GDM1 (cell line): ENCODE results near the gene PRF1.

Source experiments
- DNase-seq: peaks from one replicate; lab custom pipeline; 2025; lab: John Stamatoyannopoulos, UW

PRF1 gene

DNA sequence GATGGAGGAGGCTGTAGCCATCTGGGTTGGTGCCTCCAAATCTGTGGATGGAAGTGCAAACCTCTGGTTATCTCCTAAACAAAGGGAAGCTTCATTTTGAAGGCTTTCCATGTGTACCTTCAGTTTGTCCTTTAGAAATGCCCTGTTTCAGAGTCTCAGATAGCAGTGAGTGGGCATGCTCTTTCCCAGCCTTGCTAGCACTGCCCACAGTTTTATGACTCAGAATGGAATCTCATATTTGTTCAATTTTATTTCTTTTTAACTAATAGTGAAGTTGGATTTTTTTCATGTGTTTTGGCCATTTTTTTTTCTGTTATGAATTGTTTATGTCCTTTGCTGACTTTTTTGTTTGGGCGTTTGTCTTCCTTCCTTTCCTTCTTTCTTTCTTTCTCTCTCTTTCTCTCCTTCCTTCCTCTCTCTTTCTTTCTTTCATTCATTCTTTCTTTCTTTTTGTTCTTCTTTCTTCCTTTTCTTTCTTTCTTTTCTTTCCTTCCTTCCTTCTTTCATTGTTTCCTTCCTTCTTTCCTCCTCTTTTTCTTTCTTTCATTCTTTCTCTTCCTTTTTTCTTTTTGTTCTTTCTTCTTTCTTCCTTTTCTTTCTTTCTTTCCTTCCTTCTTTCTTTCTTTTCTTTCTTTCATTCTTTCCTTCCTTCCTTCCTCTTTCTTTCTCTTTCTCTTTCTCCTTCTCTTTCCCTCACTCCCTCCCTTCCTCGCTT, 25.6 kb downstream of the PRF1 start:
- DNase-seq, result no peak

DNA sequence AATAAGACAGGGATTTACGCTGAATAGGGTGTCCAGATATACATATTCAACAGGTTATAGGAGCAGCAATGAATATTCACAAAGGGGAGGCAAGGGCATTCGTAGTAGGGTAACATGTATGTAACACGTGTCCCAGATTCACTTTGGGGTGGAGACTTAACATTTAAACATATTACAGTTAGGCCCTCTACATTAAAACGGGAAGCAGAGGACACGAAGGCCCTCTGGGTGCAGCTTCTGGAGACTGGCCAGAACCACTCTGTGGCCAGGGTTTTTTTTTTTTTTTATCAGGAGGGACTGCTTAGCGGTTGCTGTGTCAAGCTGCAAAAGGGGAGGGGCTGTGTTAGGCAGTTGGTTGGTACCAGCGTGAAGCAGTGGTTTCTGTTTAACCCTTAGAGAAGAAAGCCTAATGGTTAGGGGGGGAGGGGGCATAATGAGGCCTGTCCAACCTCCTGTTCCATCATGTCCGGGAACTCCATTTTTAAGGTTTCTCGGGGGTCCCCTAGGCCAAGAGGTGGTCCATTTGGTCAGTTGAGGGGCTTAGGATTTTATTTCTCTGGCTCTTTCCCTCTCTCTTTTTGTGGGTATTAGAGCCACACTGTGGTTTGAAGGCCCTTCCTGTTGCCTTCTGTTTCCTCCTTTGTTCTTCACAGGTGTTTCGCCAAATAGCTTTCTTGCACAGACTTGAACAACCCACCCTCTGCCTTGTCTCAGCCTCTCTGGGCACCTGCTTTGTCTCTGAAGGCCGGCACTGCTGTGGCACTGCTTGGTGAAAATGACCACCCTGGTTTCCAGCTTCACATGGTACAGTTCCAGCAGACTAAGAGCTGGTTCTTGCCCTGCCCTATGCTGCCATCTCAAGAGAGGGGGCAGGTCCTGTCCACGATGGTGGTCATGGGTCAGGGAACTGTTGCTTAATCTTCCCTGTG, 26.4 kb downstream of the PRF1 start:
- peak; percentile 81 for DNase-seq

DNA sequence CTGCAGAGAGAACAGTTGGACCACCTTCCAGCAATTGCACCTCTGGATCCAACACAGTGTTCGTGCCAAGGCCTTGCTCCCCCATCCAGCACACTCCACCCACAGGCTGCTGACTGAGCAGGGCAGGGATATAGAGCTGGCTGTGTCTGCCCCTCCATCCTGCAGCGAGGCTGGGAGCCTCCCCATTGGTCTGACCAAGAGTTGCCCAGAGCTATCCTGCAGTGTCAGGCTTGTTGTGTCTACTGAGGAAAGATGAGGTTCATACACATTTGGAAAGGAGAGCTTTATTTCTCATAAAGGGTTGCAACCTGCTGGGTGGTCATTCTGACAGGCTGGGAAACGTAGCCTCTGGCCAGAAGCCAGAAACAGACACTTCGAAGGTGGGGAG, 27.1 kb downstream of the PRF1 start:
- DNase-seq, result no peak

DNA sequence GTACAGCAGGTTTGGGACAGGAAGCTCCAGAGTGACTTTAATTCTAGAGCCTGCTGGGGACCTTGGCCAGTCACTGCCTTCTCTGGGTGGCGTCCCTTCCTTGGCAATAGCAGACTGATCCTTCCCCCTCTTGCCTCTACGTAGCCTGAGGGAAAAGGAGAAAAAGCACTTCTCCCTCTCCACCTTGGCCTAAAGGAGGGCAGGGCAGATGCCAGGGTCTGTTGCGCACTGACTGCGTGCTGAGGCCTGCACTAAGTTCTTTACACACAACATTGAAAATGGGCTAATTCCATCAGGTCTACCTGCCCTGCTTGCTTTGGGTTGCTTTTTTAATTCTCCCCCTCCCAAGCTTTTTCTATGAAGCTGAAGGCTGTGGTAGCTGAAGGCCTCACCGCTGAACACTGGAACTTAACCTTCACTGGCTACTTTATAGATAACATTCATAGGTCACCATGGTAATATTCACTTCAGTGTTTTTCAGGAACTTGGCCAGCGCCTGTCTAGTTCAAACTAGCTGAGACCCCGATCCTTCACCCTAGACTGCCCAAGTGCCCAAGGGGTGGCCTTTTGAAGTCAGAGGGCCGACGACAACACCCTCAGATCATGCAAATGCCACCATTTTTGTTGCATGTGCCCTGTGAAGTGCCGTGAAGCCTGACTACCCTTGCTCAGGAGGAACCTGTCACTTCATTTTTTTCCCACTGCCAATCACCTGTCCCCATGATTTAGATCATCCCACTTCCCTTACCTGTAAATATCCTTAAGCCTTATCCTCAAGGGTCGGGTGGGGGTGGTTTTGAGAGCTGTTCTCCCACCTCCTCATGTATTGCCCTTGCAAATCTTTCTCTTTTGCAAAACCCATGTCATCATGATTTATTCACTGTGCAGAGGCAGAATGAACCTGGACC, 28.7 kb downstream of the PRF1 start:
- no peak for DNase-seq

DNA sequence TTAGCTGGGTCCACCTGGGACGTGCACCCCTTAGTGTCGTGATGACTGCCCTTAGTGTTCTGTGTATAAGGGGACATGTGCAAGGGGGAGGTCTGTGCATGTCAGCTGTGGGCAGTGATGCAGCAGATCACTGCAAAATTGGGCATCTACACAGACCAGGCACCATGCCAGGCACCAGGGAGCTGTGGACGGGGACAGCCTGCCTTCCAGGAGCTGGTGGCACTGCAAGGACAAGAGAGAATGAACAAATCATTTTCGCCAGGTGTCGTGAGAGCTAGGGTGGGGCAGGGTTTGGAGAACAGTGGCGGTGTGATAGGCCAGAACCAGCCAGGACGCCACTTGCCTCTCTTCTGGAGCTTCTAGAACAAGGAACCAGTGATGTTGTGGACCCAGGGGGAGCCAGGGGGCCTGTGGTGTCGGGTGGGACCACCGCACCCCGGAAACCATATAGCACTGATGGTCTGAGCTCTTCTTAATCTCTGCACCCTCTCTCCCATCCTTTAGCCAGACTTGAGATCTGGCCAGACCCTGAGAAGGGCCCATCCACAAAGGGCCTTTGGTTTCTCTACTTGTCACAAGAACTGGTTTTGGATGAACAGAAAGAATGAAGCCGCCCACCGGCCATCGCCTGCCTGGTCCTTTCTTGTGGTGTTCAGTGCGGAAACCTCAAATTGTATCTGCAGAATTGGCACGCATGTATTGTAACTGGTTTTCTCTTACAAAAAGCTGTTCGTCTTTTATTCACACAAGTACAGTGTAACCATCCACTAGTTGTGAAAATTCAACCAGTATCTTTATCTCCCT, 30.7 kb downstream of the PRF1 start:
- no peak for DNase-seq

DNA sequence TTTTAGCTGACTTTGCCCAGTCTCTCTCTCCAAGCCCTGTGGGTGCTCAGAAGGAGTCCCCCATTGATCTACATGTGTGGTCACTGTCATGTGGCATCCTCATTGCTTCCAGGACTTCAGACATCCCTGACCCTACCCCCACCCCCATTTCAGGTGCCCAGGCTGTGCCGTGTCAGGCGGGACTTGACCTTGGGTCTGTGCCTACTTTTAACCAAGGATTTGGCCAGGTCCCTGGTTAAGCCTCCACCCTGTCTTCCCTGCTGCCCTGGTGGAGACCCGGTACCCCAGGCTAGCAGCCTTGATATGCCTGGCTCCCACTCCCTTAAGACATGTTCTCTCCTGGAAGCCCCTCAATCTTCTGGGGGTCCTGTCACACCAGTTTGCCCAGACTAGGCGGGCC, 31.3 kb downstream of the PRF1 start:
- no peak for DNase-seq

DNA sequence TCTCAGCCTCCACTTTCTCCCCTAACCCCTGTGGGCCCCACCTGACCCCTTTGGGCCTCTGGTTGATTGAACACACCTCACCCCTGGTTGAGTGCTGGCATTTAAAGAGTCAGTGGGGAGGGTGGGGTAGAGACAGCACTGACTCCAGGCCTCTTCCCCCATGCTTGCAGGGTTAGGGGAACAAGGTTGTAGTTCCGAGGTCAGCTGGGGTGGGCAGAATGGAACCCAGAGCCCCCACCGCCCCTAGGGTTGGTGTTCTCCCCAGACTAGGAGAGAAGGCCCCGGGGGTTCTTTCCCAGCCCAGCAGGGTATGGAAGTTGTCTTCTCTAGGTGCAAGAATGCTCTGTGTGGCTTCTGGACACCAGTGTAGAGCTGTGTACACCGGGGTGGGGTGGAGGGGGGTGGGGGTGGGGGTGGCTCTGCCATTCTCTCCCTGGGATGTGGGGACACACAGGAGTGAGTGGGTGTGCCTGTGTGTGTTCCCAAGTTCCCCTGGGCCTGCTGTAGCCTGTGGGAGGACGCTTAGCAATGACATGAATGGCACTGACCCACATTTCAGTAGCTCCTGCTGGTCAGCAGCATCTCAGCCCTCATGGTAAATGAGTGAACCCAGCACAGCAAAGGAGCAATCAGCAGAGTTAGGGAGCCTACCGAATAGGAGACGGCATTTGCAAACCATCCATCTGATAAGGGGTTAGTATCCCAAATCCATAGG, 33.6 kb downstream of the PRF1 start:
- DNase-seq, result no peak

DNA sequence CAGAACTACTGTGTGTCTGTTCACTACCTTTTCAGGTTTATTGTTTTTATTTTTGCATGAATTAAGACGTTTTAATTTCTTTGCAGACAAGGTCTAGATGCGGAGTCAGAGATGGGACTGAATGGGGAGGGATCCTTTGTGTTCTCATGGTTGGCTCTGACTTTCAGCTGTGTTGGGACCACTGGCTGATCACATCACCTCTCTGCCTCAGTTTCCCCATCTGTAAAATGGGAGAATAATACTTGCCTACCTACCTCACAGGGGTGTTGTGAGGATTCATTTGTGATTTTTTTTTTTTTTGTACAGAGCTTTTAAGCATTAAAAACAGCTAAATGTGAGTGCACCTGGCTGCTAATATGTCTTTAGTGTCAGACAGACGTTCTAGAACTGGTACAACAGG, 34.4 kb downstream of the PRF1 start:
- no peak for DNase-seq

DNA sequence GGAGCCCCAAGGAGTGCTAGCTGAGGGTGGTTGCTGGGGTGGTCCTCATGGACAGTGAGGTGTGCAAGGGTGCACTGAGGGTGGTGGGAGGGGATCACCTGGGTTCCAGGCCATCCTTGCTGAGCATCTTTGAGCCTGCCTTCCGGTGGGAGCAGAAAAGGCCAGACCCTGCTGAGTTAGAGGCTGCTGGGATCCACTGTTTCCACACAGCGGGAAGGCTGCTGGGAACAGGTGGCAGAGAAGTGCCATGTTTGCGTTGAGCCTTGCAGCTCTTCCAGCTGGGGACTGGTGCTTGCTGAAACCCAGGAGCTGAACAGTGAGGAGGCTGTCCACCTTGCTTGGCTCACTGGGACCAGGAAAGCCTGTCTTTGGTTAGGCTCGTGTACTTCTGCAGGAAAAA, 34.9 kb downstream of the PRF1 start:
- DNase-seq, result no peak

DNA sequence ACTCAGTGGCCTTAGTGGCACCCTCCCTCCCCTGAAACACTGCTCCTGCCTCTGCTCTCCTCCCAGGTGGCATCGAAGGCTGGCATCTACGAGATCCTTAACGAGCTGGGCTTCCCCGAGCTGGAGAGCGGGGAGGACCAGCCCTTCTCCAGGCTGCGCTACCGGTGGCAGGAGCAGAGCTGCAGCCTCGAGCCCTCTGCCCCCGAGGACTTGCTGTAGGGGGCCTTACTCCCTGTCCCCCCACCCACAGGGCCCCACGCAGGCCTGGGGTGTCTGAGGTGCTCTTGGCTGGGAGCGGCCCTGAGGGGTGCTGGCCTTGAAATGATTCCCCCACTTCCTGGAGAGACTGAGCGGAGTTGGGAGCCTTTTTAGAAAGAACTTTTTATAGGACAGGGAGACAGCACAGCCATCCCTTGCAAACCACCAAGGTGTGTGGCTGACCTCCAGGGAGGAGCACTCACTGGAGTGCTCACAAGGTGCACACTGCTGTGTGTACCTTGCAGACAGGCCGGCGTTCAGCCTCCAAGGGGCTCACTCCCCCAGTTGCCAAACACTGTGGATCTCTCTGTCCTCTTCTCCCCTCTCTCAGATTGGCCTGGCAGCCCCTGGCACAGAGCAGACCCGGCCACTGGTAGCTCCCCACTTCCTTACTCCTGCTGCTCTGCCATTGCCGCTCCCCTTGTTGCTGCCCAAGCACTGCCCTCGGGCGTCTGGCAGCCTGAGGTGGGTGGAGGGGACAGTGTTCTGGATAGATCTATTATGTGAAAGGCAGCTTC, 35.8 kb downstream of the PRF1 start:
- no peak for DNase-seq

DNA sequence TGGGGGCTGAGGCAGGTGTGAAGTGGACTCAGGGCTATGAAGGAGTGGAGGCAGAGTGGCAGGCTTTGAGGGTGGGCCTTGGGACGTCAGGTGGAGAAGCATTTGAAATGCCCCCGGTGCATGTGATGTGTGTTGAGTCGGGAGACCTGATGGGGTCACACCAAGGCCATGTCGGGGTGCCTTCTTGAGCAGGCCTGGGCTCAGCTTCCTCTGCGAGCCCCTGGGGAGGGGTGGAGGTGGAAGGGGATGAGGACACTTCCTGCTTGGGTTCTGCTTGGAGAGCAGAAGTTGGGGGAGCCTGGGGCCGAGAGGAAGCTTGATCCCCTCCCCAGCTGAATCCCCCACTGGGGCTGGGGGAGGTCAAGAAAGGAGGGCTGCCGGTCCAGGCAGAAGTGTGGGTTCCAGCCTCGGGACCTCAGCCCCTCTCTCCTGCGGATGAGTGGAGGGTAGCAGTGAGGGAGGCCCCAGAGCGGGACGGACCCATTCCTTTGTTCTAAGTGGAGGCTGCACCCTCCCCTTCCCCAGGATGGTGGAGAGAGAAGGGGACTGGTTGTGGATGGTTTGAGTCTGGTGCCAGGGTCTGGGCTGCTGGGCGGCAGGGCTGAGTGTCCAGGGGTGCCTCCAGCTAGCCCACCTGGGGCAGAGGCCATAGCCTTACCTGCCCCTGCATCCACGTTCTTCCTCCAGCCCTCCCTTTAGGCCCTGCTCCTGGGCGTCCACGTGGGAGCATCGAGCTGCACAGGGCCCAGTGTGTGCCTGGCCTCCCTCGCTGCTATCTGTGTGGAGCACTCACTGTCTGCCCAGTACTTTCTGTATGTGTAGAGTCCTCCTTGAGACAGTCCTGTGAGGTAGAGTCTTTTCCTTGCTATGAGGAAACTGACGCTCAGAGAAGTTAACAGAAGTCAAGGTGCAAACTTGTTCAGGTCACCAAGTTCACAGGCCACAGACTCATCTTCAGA, 36.7 kb downstream of the PRF1 start:
- no peak for DNase-seq

DNA sequence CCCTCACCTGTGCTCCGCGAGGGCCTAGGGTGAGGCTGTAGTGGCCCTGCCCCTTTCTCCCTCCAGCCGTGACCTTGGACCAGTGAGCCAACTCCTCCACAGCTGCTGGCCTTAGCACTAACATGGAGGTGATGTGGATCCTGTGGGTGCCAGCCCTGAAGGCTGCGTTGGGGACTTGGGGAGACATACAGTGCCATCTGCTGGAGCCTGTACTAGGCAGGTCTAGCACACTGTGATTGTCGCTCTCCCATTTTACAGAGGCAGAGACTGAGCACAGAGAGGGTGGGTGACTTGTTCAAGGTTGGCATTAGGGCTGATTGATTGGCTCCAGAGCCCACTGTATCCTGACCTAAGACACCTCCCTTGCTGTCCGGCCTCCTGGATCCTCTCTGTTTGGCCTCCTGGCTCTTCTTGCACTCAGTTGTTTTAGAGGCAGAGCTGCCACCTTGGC, 37.6 kb downstream of the PRF1 start:
- no peak for DNase-seq

DNA sequence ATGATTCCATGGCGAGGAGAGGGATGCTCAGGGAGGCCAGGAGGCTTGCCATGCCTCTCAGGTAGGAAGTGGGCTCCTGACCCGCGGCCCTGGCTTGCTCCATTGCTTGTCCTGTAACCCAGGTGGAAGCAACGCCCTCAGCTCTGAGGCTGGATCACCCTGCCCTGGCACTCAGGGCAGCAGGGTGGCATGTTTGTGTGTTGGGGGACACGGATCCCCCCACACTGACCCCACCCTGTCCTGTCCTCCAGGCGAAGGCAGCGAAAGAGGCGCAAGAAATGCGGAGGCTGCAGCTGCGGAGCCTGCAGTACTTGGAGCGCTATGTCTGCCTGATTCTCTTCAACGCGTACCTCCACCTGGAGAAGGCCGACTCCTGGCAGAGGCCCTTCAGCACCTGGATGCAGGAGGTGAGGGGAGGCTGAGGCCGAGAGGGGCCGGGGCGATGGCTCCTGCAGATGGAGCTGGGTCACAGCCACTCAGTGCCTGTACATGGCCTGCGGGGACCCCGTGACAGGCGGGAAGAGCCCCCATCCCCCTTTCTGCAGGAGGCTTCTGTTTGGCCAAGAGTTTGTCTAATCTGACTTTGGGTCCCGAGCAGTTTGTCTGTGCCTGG, 38.3 kb downstream of the PRF1 start:
- no peak for DNase-seq

DNA sequence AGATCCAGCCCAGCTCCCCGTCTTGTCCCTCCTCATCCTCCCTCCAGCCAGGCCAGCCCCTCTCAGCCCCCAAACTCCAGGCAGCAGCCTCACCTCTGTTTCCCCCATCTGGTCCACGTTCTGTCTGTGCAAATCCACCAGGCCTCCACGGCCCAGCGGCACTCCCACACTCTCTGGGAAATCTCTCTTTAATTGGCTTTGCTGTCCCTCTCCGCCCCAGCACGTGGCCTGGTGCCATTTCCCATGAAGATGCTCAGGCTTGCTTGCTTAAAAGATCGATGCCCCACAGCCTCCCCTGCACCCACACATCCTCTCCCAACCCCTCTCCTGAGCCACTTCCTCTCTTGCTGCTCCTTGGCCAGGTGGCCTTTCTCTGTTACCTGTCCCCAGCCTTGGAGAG, 39.3 kb downstream of the PRF1 start:
- no peak for DNase-seq

DNA sequence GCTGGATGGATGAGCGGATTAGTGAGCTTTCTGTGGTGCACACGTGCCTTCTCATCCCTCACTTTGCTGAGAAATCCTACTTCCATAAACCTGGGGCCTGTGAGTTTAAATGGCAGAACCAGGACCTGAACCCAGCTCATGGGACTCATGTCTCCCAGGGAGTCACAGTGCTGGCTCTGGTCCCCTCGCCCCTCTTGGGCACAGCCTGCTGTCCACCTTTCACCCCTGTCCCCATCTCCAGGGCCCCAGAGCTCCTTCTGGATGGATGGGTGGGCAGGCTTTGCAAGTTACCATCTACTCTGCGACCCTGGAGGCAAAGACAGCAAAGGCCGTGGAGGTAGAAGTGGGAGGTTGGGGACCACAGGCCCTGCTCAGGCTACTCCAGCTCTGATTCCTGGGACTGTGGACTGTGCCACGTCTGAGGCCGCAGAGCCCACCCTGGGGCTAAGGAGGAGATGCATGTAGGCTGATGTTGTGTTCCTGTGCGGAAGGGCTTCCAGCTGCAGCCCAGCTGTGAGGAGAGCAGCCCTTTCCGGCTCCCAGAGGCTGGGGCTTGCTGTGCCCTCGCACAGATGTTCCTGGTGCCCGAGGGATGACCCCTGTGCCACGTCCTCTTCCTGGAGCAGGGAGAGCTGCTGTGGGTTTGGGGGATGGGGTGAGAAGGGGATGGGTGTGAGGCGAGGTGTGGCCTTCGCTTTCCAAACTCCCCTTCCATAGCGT, 40.3 kb downstream of the PRF1 start:
- DNase-seq, result no peak

DNA sequence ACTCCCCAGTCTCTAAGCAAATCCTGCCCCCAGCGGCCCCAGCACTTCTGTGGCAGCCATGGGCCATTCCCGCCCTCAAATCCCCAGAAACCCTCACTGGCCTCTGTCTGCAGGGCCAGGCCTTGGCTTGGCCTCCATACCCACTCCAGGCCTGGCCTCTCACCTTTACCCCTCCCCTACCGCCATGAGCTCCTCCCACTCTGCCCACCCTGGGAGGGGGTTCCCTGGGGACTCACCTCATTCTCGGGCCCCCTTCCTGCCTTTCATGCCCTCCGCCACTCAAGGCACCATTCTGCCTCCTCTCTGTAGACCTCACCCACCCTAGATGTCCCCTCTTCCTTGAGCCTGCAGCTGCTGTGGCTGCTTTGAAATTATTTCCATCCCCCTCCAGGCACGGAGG, 41.0 kb downstream of the PRF1 start:
- DNase-seq, result no peak

DNA sequence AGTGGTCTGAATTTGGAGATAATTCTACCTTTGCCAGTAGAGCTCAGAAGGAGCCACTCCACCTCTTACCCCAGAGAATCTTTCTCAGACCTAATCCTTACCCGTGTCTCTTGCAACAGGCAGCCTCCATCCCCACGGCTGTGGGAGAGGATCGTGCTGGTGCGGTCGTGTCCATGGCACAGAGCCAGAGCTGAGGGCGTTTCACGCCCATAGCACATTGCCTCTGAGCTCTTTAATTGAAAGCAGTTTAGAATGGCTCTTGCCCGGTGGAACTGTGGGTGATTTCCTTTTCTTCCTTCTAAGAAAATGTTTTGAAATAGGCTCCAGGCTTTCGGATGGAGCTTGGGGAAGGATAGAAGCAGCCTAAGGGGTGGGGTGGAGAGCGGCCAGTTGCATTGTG, 41.5 kb downstream of the PRF1 start:
- DNase-seq, result no peak

DNA sequence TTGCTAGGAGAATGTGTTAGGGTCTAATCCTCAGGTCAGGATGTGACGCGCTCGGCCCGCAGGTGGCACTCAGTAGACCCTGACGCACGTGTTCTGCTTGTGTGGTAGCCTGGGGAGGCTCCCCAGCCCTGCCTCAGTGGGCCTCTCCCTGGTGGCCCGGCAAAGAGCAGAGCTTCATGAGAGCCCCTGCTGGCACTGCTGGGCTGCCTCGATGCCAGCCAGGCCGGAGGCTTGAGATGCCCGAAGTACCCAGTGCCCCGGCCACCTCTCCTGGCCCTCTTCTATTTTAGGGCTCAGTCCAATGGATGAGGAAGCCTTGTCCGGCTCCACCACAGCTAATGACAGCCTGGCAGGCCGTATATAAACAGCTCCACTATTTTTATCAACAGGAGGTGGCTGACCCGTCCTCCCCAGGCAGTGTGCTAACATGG, 42.0 kb downstream of the PRF1 start:
- no peak for DNase-seq
